GM13976 (cell line): ENCODE measurements around the gene TAF1B.
A peak's percentile ranks its signal among the peaks of the same experiment; 100 is the strongest.

ENCODE experiments used
- DNase-seq: peaks from one replicate; pipeline ENCODE4 v3.0.0; 2012; ENCODE audit warnings: low spot score
- CTCF ChIP-seq: IDR thresholded peaks from 2 replicates; pipeline ENCODE4 v1.5.1; 2012; ENCODE audit warnings: borderline replicate concordance, mild to moderate bottlenecking; ENCODE audit not compliant: insufficient read depth; ENCODE audit errors: extremely low read depth, missing control alignments, control extremely low read depth
- in situ Hi-C: fragments of 300-500 bp; cut with MboI; formaldehyde crosslinking; loops from one replicate; pipeline ENCODE4 v1.12.0; 2022; ENCODE audit warnings: low sequenced_read_pairs, mixed read lengths, inconsistent platforms; ENCODE audit not compliant: unreplicated experiment

The TAF1B gene

GRCh38 chr2:9967053-9967775 is 123.9 kb downstream of the TAF1B start:
- no peak for TF ChIP-seq CTCF
- in situ Hi-C loops: no loop called here
- DNase-seq: peak; percentile 34

GRCh38 chr2:9968553-9969497 is 125.6 kb downstream of the TAF1B start:
- in situ Hi-C loops: no loop called here
- TF ChIP-seq CTCF: no peak
- no peak for DNase-seq

GRCh38 chr2:9970200-9971044 is 127.1 kb downstream of the TAF1B start:
- TF ChIP-seq CTCF: no peak
- no peak for DNase-seq
- in situ Hi-C loops: no loop called here

GRCh38 chr2:9971105-9971818 is 128.0 kb downstream of the TAF1B start:
- no peak for DNase-seq
- no peak for TF ChIP-seq CTCF
- in situ Hi-C loops: no loop called here

GRCh38 chr2:9971890-9972289 is 128.6 kb downstream of the TAF1B start:
- TF ChIP-seq CTCF: no peak
- in situ Hi-C loops: no loop called here
- no peak for DNase-seq
